SK-N-SH (cell line): ENCODE measurements around the gene ZNF227. TPM values are rescaled to one million over a fixed set of nuclear protein-coding genes. Genes with fewer than 3 reads are reported as not detected.
"Not testable (repeated sequence)": the region's sequence is repeated elsewhere in the genome, so short reads cannot be mapped to it uniquely, and the experiment has no call there.

Experiments used
- CTCF ChIA-PET: fragments of 300-600, 350-600 bp; formaldehyde crosslinking; extraction: SDS; loops from one replicate; lab custom pipeline; 2021; lab: Yijun Ruan, JAX
- POLR2A ChIA-PET: fragments of 350-600 bp; sonication (Branson Sonifier 250); formaldehyde crosslinking; extraction: SDS; loops from one replicate; lab custom pipeline; 2020; ENCODE audit warnings: antibody characterized with exemption, inconsistent platforms; lab: Yijun Ruan, JAX
- DNase-seq: peaks from one replicate; pipeline ENCODE4 v3.0.0; 2012
- H2AFZ ChIP-seq: fragments of 200-600 bp; sonication (generic); 2 replicates; pipeline ENCODE4 v1.8.1; 2016; ENCODE audit warnings: antibody characterized with exemption, mild to moderate bottlenecking, low read depth
- H3F3A ChIP-seq: fragments of 200-600 bp; sonication (generic); replicated peaks from 2 replicates; pipeline ENCODE3; 2016; ENCODE audit warnings: antibody characterized with exemption, mild to moderate bottlenecking; ENCODE audit not compliant: insufficient read depth
- H3K27ac ChIP-seq, 2 experiments: fragments of 200-500 bp in 1 of 2; fragments of 200-600 bp in 1 of 2; sonication (Bioruptor generic) in 1 of 2; sonication (generic), shearing (Covaris generic) in 1 of 2; 2 replicates each; pipeline versions ENCODE4 v1.5.1 to v1.6.1; 2014 to 2016; ENCODE audit warnings: low read depth in 2 of 2, inconsistent platforms in 1 of 2, low read length in 1 of 2, mild to moderate bottlenecking in 1 of 2, mixed read lengths in 1 of 2
- H3K27me3 ChIP-seq: fragments of 200-600 bp; sonication (generic), shearing (Covaris generic); 2 replicates; pipeline ENCODE4 v1.6.1; 2016; ENCODE audit warnings: mixed run types; ENCODE audit not compliant: insufficient read depth
- H3K36me3 ChIP-seq, 2 experiments: fragments of 200-500 bp in 1 of 2; fragments of 200-600 bp in 1 of 2; sonication (Bioruptor generic) in 1 of 2; sonication (generic) in 1 of 2; replicated peaks in 1 of 2; 2 replicates each; pipeline versions ENCODE3 to v1.5.1; 2014 to 2016; ENCODE audit warnings: low read length in 1 of 2, mild to moderate bottlenecking in 1 of 2; ENCODE audit not compliant: insufficient read depth in 2 of 2, control insufficient read depth in 1 of 2
- H3K4me1 ChIP-seq, 2 experiments: fragments of 200-500 bp in 1 of 2; fragments of 200-600 bp in 1 of 2; sonication (Bioruptor generic) in 1 of 2; sonication (generic), shearing (Covaris generic) in 1 of 2; 2 replicates each; pipeline versions ENCODE4 v1.5.1 to v1.6.1; 2014 to 2016; ENCODE audit warnings: low read depth in 1 of 2, low read length in 1 of 2, mixed run types in 1 of 2; ENCODE audit not compliant: insufficient read depth in 2 of 2, control insufficient read depth in 1 of 2
- H3K4me2 ChIP-seq: fragments of 200-600 bp; sonication (generic), shearing (Covaris generic); 2 replicates; pipeline ENCODE4 v1.6.1; 2017; ENCODE audit warnings: mixed run types
- H3K4me3 ChIP-seq, 2 experiments: fragments of 200-500 bp in 1 of 2; fragments of 200-600 bp in 1 of 2; sonication (Bioruptor generic) in 1 of 2; sonication (generic), shearing (Covaris generic) in 1 of 2; 2 replicates each; pipeline versions ENCODE4 v1.5.1 to v1.8.1; 2014 to 2016; ENCODE audit warnings: low read depth in 2 of 2, inconsistent platforms in 1 of 2, low read length in 1 of 2, mild to moderate bottlenecking in 1 of 2, mixed read lengths in 1 of 2, moderate library complexity in 1 of 2
- H3K79me2 ChIP-seq: fragments of 200-600 bp; sonication (generic); 2 replicates; pipeline ENCODE4 v1.8.1; 2017; ENCODE audit warnings: mild to moderate bottlenecking; ENCODE audit not compliant: insufficient read depth
- H3K9ac ChIP-seq: fragments of 200-600 bp; sonication (generic); 2 replicates; pipeline ENCODE4 v1.6.1; 2017; ENCODE audit warnings: mixed run types
- H3K9me2 ChIP-seq: fragments of 200-600 bp; sonication (generic); 2 replicates; pipeline ENCODE4 v1.6.1; 2017; ENCODE audit warnings: mixed run types
- H3K9me3 ChIP-seq: fragments of 200-600 bp; sonication (generic); 2 replicates; pipeline ENCODE4 v1.6.1; 2017; ENCODE audit warnings: mixed run types, mild to moderate bottlenecking, moderate library complexity
- H4K20me1 ChIP-seq: fragments of 200-600 bp; sonication (generic); 2 replicates; pipeline ENCODE4 v1.6.1; 2017; ENCODE audit warnings: mild to moderate bottlenecking, mixed run types; ENCODE audit not compliant: insufficient read depth
- CHD2 ChIP-seq: fragments of 150-350 bp; IDR thresholded peaks from 2 replicates; pipeline ENCODE4 v1.6.1; 2018; ENCODE audit warnings: low read length; ENCODE audit not compliant: partially characterized antibody
- EP300 ChIP-seq, 2 experiments: IDR thresholded peaks; 2 replicates each; pipeline versions ENCODE4 v1.4.0 to v1.6.1; 2012; ENCODE audit warnings: borderline replicate concordance in 1 of 2, low read depth in 1 of 2, low read length in 1 of 2
- EZH2phosphoT487 ChIP-seq: fragments of 200-600 bp; sonication (generic); IDR thresholded peaks from 2 replicates; pipeline ENCODE4 v1.6.1; 2017; ENCODE audit warnings: low read depth, mixed run types, mild to moderate bottlenecking, antibody characterized with exemption, moderate library complexity, borderline replicate concordance
- FOSL2 ChIP-seq: IDR thresholded peaks from 2 replicates; pipeline ENCODE4 v1.4.0; 2012; ENCODE audit warnings: low read depth, mild to moderate bottlenecking, moderate library complexity, borderline replicate concordance
- JUND ChIP-seq: IDR thresholded peaks from 2 replicates; pipeline ENCODE4 v1.4.0; 2012
- MXI1 ChIP-seq: IDR thresholded peaks from 2 replicates; pipeline ENCODE4 v1.6.1; 2012; ENCODE audit warnings: mild to moderate bottlenecking, low read depth, low read length, improper control_type of control experiment
- NRF1 ChIP-seq: IDR thresholded peaks from 2 replicates; pipeline ENCODE4 v1.6.1; 2012; ENCODE audit warnings: low read depth, mild to moderate bottlenecking, low read length
- RFX5 ChIP-seq: IDR thresholded peaks from 2 replicates; pipeline ENCODE4 v1.6.1; 2012; ENCODE audit warnings: mild to moderate bottlenecking, improper control_type of control experiment, low read length
- RXRA ChIP-seq: IDR thresholded peaks from 2 replicates; pipeline ENCODE4 v1.4.0; 2012; ENCODE audit warnings: low read depth, mild to moderate bottlenecking, borderline replicate concordance
- SIN3A ChIP-seq: IDR thresholded peaks from 2 replicates; pipeline ENCODE4 v1.6.1; 2012; ENCODE audit warnings: low read depth, mild to moderate bottlenecking, low read length, moderate library complexity, borderline replicate concordance
- SMC3 ChIP-seq: IDR thresholded peaks from 2 replicates; pipeline ENCODE4 v1.6.1; 2012; ENCODE audit warnings: low read depth, low read length, improper control_type of control experiment
- TCF12 ChIP-seq: IDR thresholded peaks from 2 replicates; pipeline ENCODE4 v1.4.0; 2012
- TEAD4 ChIP-seq: IDR thresholded peaks from 2 replicates; pipeline ENCODE4 v1.4.0; 2012; ENCODE audit warnings: mild to moderate bottlenecking, borderline replicate concordance; ENCODE audit not compliant: insufficient read depth
- YY1 ChIP-seq: IDR thresholded peaks from 2 replicates; pipeline ENCODE4 v1.4.0; 2012; ENCODE audit warnings: low read depth, mild to moderate bottlenecking
- WGBS: methylation state at CpG from one replicate; pipeline ENCODE4 v1.1.6; 2017; ENCODE audit warnings: low lambda C conversion rate; 5-methylcytosine and 5-hydroxymethylcytosine counted together
- polyA plus RNA-seq, 3 experiments: library from polyadenylated mRNA; depleted of rRNA; stranded (reverse); fragments of >200 nt; gene quantifications; 2 replicates each; pipeline ENCODE4 v1.2.3, GENCODE V29; 2012
- TF ChIP-seq, protein P1 (sequence below): IDR thresholded peaks from 2 replicates; pipeline ENCODE4 v1.4.0; 2012; ENCODE audit warnings: low read depth
- TF ChIP-seq, protein P2 (sequence below): IDR thresholded peaks from 2 replicates; pipeline ENCODE4; 2012
- TF ChIP-seq, protein P3 (sequence below): IDR thresholded peaks from 2 replicates; pipeline ENCODE4 v1.4.0; 2012; ENCODE audit warnings: low read depth, borderline replicate concordance
- TF ChIP-seq, protein P4 (sequence below): fragments of 200-600 bp; sonication (generic); IDR thresholded peaks from 2 replicates; pipeline ENCODE4 v1.6.1; 2017; ENCODE audit warnings: antibody characterized with exemption, mild to moderate bottlenecking, moderate library complexity

The ZNF227 gene
- polyA plus RNA-seq, 1 of the 3 experiments (the other 2 are of a cell fraction) = 8.3 TPM

DNA sequence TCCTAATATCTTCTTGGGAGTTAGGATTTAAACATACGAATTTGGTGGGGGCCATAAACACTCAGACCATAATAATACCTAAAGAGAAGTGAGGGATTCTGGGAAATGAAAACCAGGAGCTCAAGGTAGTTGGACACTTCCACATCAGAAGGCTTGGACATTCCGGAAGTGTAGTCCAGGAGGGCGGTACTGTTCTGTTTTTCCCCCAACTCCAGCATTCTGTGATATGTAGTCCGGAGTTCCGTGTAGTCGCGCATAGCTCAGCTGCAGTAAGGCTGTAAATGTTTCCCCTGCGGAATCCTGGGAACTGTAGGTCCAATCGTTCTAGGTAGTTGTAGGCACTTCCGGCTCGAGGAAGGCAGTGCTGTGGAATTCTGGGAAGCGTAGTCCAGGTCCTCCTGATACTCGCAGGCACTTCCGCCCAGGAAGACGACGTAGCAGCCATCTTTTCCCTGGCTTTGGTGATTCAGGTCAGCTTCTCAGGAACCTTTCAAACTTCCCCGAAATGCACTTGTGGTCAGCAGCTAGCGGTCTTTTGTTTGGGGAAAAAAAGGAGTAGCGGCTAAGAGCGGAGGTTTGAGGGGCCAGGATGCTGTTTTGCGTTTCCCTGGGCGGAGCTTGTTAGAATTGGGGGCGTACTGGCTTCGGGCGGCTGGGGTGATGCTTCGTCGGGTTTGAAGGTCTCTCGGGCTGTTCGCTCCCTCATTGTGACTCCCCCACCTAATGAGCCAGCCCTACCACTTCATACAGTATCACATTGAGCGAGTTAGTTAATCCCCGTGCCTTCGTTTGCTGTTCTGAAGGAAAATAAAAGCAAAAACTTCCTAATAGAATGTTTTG is 47.4 kb upstream of the ZNF227 start, which contains the start of gene ZNF226 (continued):
- TF ChIP-seq EZH2phosphoT487 (no peak), YY1 (peak; percentile 94), RXRA (no peak), SIN3A (peak; percentile 85; the same call in 1 of the 2 replicates), TEAD4 (no peak), NRF1 (no peak), EP300 (IDR thresholded peaks at IDR 0.05; ENCODE audit: borderline replicate concordance in 1 of 2, low read depth in 1 of 2, low read length in 1 of 2) (no peak; a peak in 1 of 4 replicates), RFX5 (no peak; the same call in 1 of the 2 replicates), SMC3 (no peak), MXI1 (peak; percentile 55; the same call in 1 of the 2 replicates), FOSL2 (no peak), JUND (no peak), CHD2 (peak; percentile 96), TCF12 (peak; percentile 29; the same call in 1 of the 2 replicates)
- TF ChIP-seq, protein P1, sequence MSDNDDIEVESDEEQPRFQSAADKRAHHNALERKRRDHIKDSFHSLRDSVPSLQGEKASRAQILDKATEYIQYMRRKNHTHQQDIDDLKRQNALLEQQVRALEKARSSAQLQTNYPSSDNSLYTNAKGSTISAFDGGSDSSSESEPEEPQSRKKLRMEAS = peak; percentile 60; the same call in 1 of the 2 replicates
- TF ChIP-seq, protein P2, sequence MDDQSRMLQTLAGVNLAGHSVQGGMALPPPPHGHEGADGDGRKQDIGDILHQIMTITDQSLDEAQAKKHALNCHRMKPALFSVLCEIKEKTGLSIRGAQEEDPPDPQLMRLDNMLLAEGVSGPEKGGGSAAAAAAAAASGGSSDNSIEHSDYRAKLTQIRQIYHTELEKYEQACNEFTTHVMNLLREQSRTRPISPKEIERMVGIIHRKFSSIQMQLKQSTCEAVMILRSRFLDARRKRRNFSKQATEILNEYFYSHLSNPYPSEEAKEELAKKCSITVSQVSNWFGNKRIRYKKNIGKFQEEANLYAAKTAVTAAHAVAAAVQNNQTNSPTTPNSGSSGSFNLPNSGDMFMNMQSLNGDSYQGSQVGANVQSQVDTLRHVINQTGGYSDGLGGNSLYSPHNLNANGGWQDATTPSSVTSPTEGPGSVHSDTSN = no peak
- TF ChIP-seq, protein P3, sequence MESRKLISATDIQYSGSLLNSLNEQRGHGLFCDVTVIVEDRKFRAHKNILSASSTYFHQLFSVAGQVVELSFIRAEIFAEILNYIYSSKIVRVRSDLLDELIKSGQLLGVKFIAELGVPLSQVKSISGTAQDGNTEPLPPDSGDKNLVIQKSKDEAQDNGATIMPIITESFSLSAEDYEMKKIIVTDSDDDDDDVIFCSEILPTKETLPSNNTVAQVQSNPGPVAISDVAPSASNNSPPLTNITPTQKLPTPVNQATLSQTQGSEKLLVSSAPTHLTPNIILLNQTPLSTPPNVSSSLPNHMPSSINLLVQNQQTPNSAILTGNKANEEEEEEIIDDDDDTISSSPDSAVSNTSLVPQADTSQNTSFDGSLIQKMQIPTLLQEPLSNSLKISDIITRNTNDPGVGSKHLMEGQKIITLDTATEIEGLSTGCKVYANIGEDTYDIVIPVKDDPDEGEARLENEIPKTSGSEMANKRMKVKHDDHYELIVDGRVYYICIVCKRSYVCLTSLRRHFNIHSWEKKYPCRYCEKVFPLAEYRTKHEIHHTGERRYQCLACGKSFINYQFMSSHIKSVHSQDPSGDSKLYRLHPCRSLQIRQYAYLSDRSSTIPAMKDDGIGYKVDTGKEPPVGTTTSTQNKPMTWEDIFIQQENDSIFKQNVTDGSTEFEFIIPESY = peak; percentile 51; the same call in 1 of the 2 replicates
- TF ChIP-seq, protein P4, sequence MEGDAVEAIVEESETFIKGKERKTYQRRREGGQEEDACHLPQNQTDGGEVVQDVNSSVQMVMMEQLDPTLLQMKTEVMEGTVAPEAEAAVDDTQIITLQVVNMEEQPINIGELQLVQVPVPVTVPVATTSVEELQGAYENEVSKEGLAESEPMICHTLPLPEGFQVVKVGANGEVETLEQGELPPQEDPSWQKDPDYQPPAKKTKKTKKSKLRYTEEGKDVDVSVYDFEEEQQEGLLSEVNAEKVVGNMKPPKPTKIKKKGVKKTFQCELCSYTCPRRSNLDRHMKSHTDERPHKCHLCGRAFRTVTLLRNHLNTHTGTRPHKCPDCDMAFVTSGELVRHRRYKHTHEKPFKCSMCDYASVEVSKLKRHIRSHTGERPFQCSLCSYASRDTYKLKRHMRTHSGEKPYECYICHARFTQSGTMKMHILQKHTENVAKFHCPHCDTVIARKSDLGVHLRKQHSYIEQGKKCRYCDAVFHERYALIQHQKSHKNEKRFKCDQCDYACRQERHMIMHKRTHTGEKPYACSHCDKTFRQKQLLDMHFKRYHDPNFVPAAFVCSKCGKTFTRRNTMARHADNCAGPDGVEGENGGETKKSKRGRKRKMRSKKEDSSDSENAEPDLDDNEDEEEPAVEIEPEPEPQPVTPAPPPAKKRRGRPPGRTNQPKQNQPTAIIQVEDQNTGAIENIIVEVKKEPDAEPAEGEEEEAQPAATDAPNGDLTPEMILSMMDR = no peak
- TF ChIP-seq, all 33 proteins: peak for 13

- H3F3A ChIP-seq, H3K4me2 ChIP-seq, DNase-seq, H3K9me2 ChIP-seq, POLR2A ChIA-PET, H4K20me1 ChIP-seq, H3K9ac ChIP-seq, H3K27me3 ChIP-seq, H3K4me1 ChIP-seq, H3K4me3 ChIP-seq, CTCF ChIA-PET, H2AFZ ChIP-seq, H3K27ac ChIP-seq: not testable (repeated sequence)
- Histone ChIP-seq H3K9me3 (peaks cover 14% of the 10 kb centered on the region; the same call in 1 of the 2 replicates), H3K36me3 (peaks cover 82 to 93% of the 10 kb centered on the region in 2 experiments), H3K79me2 (peaks cover 45% of the 10 kb centered on the region)
- 97% methylated on average over 6 of the region's 6 CpGs for WGBS
Measured at GRCh38 chr19:44170660-44171059, 41.7 kb upstream of the ZNF227 start.
